Prostate gland (tissue), 2 donors: ENCODE data around the gene TTC14. TPM values are rescaled to one million over a fixed set of nuclear protein-coding genes. Genes with fewer than 3 reads are reported as not detected.
"Not testable (repeated sequence)": the region's sequence is repeated elsewhere in the genome, so short reads cannot be mapped to it uniquely, and the experiment has no call there.

ENCODE experiments used
- DNase-seq: peaks from one replicate; pipeline ENCODE4 v3.0.0-alpha.2; 2019; ENCODE audit warnings: low spot score
- H3K27ac ChIP-seq, 2 donors: fragments of 200-600 bp; sonication (generic); 2 replicates each; pipeline ENCODE4 v1.5.1; 2017 to 2019
- H3K27me3 ChIP-seq: fragments of 200-600 bp; sonication (generic); replicated peaks from 2 replicates; pipeline ENCODE4 v1.5.1; 2019; ENCODE audit not compliant: insufficient read depth
- H3K36me3 ChIP-seq, 2 donors: fragments of 200-600 bp; sonication (generic); 1 replicate in 1 of 2; 2 replicates in 1 of 2; pipeline versions ENCODE4 v1.5.1 to v1.8.1; 2017 to 2019
- H3K4me1 ChIP-seq: fragments of 200-600 bp; sonication (generic); replicated peaks from 2 replicates; pipeline ENCODE4 v1.5.1; 2019
- H3K4me3 ChIP-seq, 2 donors: fragments of 200-600 bp; sonication (generic); 2 replicates each; pipeline ENCODE4 v1.5.1; 2017 to 2019
- H3K9me3 ChIP-seq: fragments of 200-600 bp; sonication (generic); 2 replicates; pipeline ENCODE4 v1.5.1; 2017
- CTCF ChIP-seq, 4 experiments: fragments of 200-600 bp in 2 of 4; fragments of 450-650 bp in 2 of 4; sonication (generic) in 2 of 4; IDR thresholded peaks; 1 replicate in 3 of 4; 2 replicates in 1 of 4; pipeline ENCODE4 v1.5.1; 2016 to 2019; ENCODE audit warnings: antibody characterized with exemption in 4 of 4, mild to moderate bottlenecking in 2 of 4, moderate library complexity in 2 of 4
- POLR2A ChIP-seq: fragments of 450-650 bp; IDR thresholded peaks from one replicate; pipeline ENCODE4 v1.6.1; 2016; ENCODE audit warnings: antibody characterized with exemption, mild to moderate bottlenecking
- POLR2AphosphoS5 ChIP-seq: sonication (generic); formaldehyde crosslinking; IDR thresholded peaks from one replicate; pipeline ENCODE4 v1.6.1; 2017; ENCODE audit warnings: antibody characterized with exemption
- WGBS: methylation state at CpG from one replicate; pipeline ENCODE4 v1.1.5; 2018; 5-methylcytosine and 5-hydroxymethylcytosine counted together
- intact Hi-C: fragments of 100-400 bp; cut with DNase I; formaldehyde crosslinking; loops from one replicate; pipeline ENCODE4 v1.14.2; 2022
- total RNA-seq, 2 donors: library from RNA; depleted of rRNA; stranded (reverse); fragments of >200 nt; gene quantifications; one replicate each; pipeline ENCODE4 v1.1.0, GENCODE V29; 2016

TTC14 gene
- total RNA-seq, 2 donors from 2014 or later: 40.5 to 78.7 TPM

GRCh38 chr3:180571831-180572598 lies 29.9 kb upstream of the TTC14 start:
- Histone ChIP-seq H3K4me3 (no peak overlapping the region), H3K27me3 (no peaks in the 10 kb centered on the region), H3K4me1 (no peaks in the 10 kb centered on the region), H3K9me3 (no peaks in the 10 kb centered on the region), H3K27ac (no peak overlapping the region), H3K36me3 (no peaks in the 10 kb centered on the region)
- intact Hi-C loops: no loop called here
- 79% methylated on average over 6 of the region's 6 CpGs for WGBS
- no peak for TF ChIP-seq POLR2AphosphoS5
- TF ChIP-seq CTCF (IDR thresholded peaks at IDR 0.05): no peak
- TF ChIP-seq POLR2A: no peak
- DNase-seq: no peak

DNA sequence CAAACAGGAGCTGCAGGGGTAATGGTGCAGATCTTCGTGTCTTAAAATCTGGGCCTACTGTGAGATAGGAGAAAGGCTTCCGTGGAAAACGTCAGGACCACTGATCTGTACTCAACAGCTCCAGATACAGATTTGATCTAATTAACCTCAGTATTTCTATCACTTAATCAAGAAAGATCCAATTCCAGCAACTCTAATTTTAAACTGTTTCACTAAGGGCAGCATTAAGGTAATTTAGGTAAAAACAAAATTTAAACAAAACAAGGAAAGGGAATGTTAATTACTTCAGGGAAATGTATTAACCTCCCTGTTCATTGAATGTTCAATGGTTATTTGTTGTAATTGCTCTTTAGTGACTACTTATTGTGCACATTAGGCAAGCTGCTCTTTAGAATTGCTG lies 26.4 kb upstream of the TTC14 start:
- no peak overlapping the region for H3K27ac ChIP-seq
- no peak overlapping the region for H3K4me3 ChIP-seq
- intact Hi-C loops: no loop called here
- H3K27me3 ChIP-seq: no peaks in the 10 kb centered on the region
- no peaks in the 10 kb centered on the region for H3K36me3 ChIP-seq
- no peaks in the 10 kb centered on the region for H3K4me1 ChIP-seq
- WGBS: 57% methylated on average over 3 of the region's 3 CpGs
- TF ChIP-seq POLR2A: no peak
- no peak for DNase-seq
- no peaks in the 10 kb centered on the region for H3K9me3 ChIP-seq

GRCh38 chr3:180580934-180581333 lies 21.0 kb upstream of the TTC14 start:
- Histone ChIP-seq H3K36me3 (no peaks in the 10 kb centered on the region), H3K4me1 (no peaks in the 10 kb centered on the region), H3K9me3 (no peaks in the 10 kb centered on the region), H3K4me3 (no peak overlapping the region), H3K27ac (no peak overlapping the region), H3K27me3 (no peaks in the 10 kb centered on the region)
- WGBS: 74% methylated on average over 1 of the region's 1 CpG
- TF ChIP-seq POLR2AphosphoS5 (no peak), POLR2A (no peak), CTCF (IDR thresholded peaks at IDR 0.05) (no peak)
- intact Hi-C loops: no loop called here
- no peak for DNase-seq

DNA sequence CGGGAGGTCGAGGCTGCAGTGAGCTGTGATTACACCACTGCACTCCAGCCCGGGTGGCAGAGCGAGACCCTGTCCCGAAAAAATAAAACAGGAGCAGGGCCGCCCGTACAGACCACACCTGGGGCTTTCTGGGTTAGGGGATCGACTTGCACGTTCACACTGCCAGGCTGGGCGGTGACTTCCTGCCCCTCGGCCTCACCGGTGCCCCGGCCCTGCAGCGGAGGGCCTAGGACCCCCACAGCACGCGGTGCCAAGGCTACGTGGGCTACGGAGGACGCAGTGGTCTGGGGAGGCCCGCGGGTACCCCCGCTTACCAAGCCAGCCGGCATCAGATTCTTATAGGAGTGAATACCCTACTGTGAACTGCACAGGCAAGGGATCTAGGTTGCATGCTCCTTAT lies 11.6 kb upstream of the TTC14 start:
- H3K27ac ChIP-seq: no peak overlapping the region
- no peaks in the 10 kb centered on the region for H3K27me3 ChIP-seq
- H3K9me3 ChIP-seq: no peaks in the 10 kb centered on the region
- DNase-seq: no peak
- 93% methylated on average over 23 of the region's 23 CpGs for WGBS
- TF ChIP-seq CTCF (IDR thresholded peaks at IDR 0.05) (no peak), POLR2A (no peak), POLR2AphosphoS5 (no peak)
- intact Hi-C loops: loop anchor here (10.0 kb wide), 1 partner anchor 776 kb away; no protein-coding TSS in a partner anchor
- no peaks in the 10 kb centered on the region for H3K36me3 ChIP-seq
- no peaks in the 10 kb centered on the region for H3K4me1 ChIP-seq
- no peak overlapping the region for H3K4me3 ChIP-seq

DNA sequence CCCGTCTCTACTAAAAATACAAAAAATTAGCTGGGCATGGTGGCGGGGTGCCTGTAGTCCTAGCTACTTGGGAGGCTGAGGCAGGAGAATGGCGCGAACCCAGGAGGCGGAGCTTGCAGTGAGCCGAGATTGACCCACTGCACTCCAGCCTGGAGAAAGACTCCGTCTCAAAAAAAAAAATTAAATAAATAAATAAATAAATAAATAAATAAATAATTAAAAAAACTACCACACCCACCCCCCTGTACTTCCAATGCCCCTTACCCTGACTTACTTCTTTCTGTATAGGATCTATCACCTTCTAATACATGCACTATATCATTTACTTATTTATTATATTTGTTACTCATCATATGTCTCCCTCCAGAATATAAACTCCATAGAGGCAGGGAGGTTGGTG lies 8.3 kb upstream of the TTC14 start:
- H3K27me3 ChIP-seq, H3K4me1 ChIP-seq, DNase-seq, H3K9me3 ChIP-seq, H3K27ac ChIP-seq, H3K4me3 ChIP-seq, H3K36me3 ChIP-seq: not testable (repeated sequence)
- intact Hi-C loops: loop anchor here (10.0 kb wide), 1 partner anchor 779 kb away; no protein-coding TSS in a partner anchor
- 93% methylated on average over 7 of the region's 7 CpGs for WGBS
